Spleen (tissue), 11 donors: Measurements from ENCODE around the gene KANK3. TPM values are rescaled to one million over a fixed set of nuclear protein-coding genes. Genes with fewer than 3 reads are reported as not detected.
A peak's percentile ranks its signal among the peaks of the same experiment; 100 is the strongest.

Source experiments
- DNase-seq: peaks from one replicate; pipeline ENCODE4 v3.0.0-alpha.2; 2020
- H3K27ac ChIP-seq, 8 donors: fragments of 200-600 bp; sonication (generic) in 7 of 8; 1 replicate in 4 of 8; 2 replicates in 4 of 8; pipeline versions ENCODE4 v1.5.0 to v1.8.0; 2016 to 2021; ENCODE audit warnings: inconsistent platforms in 4 of 8, mild to moderate bottlenecking in 4 of 8, moderate library complexity in 1 of 8
- H3K27me3 ChIP-seq, 7 donors: fragments of 200-600 bp; sonication (generic) in 6 of 7; replicated peaks in 1 of 7; 1 replicate in 4 of 7; 2 replicates in 3 of 7; pipeline versions ENCODE4 v1.5.0 to v1.8.0; 2016 to 2021; ENCODE audit warnings: inconsistent platforms in 3 of 7, mild to moderate bottlenecking in 1 of 7
- H3K36me3 ChIP-seq, 6 donors: fragments of 200-600 bp; sonication (generic) in 5 of 6; 1 replicate in 4 of 6; 2 replicates in 2 of 6; pipeline versions ENCODE4 v1.5.0 to v1.8.0; 2016 to 2021; ENCODE audit warnings: inconsistent platforms in 2 of 6
- H3K4me1 ChIP-seq, 6 donors: fragments of 200-600 bp; sonication (generic) in 5 of 6; 1 replicate in 3 of 6; 2 replicates in 3 of 6; pipeline versions ENCODE4 v1.5.0 to v1.8.0; 2016 to 2021; ENCODE audit warnings: inconsistent platforms in 3 of 6
- H3K4me3 ChIP-seq, 8 donors: fragments of 200-600 bp; sonication (generic) in 7 of 8; 1 replicate in 4 of 8; 2 replicates in 4 of 8; pipeline versions ENCODE4 v1.5.0 to v1.8.0; 2016 to 2021; ENCODE audit warnings: inconsistent platforms in 4 of 8, mild to moderate bottlenecking in 4 of 8, moderate library complexity in 2 of 8
- H3K9me3 ChIP-seq, 8 donors: fragments of 200-600 bp; sonication (generic) in 7 of 8; 1 replicate in 4 of 8; 2 replicates in 4 of 8; pipeline versions ENCODE4 v1.5.0 to v1.8.0; 2016 to 2021; ENCODE audit warnings: inconsistent platforms in 4 of 8
- POLR2A ChIP-seq, 3 donors: fragments of 450-650 bp; IDR thresholded peaks; one replicate each; pipeline ENCODE4 v1.5.1; 2017; ENCODE audit warnings: antibody characterized with exemption in 3 of 3, mild to moderate bottlenecking in 1 of 3
- POLR2AphosphoS5 ChIP-seq, 3 donors: sonication (generic); formaldehyde crosslinking; IDR thresholded peaks; one replicate each; pipeline ENCODE4 v1.5.1; 2017; ENCODE audit warnings: antibody characterized with exemption in 3 of 3
- WGBS, 5 donors: extraction: QIAGEN DNeasy Blood & Tissue Kit in 3 of 5; methylation state at CpG; one replicate each; pipeline versions ENCODE4 v1.1.5 to v1.1.7; 2013 to 2018; 5-methylcytosine and 5-hydroxymethylcytosine counted together
- intact Hi-C: fragments of 100-400 bp; cut with DNase I; formaldehyde crosslinking; loops from one replicate; pipeline ENCODE4 v1.15.0; 2023; ENCODE audit warnings: low total_unique reads
- polyA plus RNA-seq, 3 donors: library from polyadenylated mRNA; stranded (reverse); fragments of 200-250 nt; gene quantifications; one replicate each; pipeline ENCODE4 v1.2.1, GENCODE V29; 2013
- total RNA-seq, 7 donors: library from RNA; depleted of rRNA in 3 of 7; stranded (reverse); fragments of >200 nt in 3 of 7; fragmentation: NEBNext Ultra II Directional in 4 of 7; extraction: Animal tissue kit (Norgen Biotek cat#: 25700) in 4 of 7; gene quantifications; one replicate each; pipeline versions ENCODE4 v1.1.0 to v1.2.1, GENCODE V29; 2016 to 2021
- TF ChIP-seq, protein P1 (sequence below), 11 experiments: fragments of 200-600 bp in 7 of 11; fragments of 450-650 bp in 4 of 11; sonication (generic) in 4 of 11; IDR thresholded peaks in 8 of 11; conservative IDR thresholded peaks in 3 of 11; 1 replicate in 7 of 11; 2 replicates in 4 of 11; pipeline versions ENCODE4 v1.4.0 to v1.8.0; 2016 to 2021; ENCODE audit warnings: antibody characterized with exemption in 11 of 11, inconsistent platforms in 4 of 11, mild to moderate bottlenecking in 1 of 11
- donor health status: healthy with polysubstance abuse.
- donor health status: DM: no; HTN: no; CAD: no; lungs with moderate emphysema.
- donor health status: DM: no; HTN: no; CAD: no.
- donor health status: Bipolar disorder and iron deficiency.
- donor health status: healthy.
- donor health status: DM: no; HTN: no; CAD: no.
- donor health status: DM: yes; HTN: yes; CAD: no.

The KANK3 gene
- total and polyA plus RNA-seq, 10 donors: 14.0 to 84.6 (median 52.8) TPM

GRCh38 chr19:8329996-8330395 lies 13.1 kb downstream of the KANK3 start:
- H3K27me3 ChIP-seq: peaks cover 5 to 25% (median 20%) of the 10 kb centered on the region in 7 donors
- no peak overlapping the region for H3K27ac ChIP-seq
- WGBS, 5 donors: 55 to 97% (median 80%) methylated on average over 3 of the region's 3 CpGs
- peaks cover 0 to 74% (median 5%) of the 10 kb centered on the region in 6 donors for H3K36me3 ChIP-seq
- no peaks in the 10 kb centered on the region for H3K9me3 ChIP-seq
- intact Hi-C loops: no loop called here
- DNase-seq: no peak
- H3K4me3 ChIP-seq: no peak overlapping the region
- H3K4me1 ChIP-seq: peaks cover 0 to 25% (median 20%) of the 10 kb centered on the region in 6 donors
- TF ChIP-seq, protein P1, sequence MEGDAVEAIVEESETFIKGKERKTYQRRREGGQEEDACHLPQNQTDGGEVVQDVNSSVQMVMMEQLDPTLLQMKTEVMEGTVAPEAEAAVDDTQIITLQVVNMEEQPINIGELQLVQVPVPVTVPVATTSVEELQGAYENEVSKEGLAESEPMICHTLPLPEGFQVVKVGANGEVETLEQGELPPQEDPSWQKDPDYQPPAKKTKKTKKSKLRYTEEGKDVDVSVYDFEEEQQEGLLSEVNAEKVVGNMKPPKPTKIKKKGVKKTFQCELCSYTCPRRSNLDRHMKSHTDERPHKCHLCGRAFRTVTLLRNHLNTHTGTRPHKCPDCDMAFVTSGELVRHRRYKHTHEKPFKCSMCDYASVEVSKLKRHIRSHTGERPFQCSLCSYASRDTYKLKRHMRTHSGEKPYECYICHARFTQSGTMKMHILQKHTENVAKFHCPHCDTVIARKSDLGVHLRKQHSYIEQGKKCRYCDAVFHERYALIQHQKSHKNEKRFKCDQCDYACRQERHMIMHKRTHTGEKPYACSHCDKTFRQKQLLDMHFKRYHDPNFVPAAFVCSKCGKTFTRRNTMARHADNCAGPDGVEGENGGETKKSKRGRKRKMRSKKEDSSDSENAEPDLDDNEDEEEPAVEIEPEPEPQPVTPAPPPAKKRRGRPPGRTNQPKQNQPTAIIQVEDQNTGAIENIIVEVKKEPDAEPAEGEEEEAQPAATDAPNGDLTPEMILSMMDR (IDR thresholded peaks at IDR 0.05 in 8 of 11, conservative IDR thresholded peaks at IDR 0.05 in 3 of 11): no peak
- TF ChIP-seq POLR2A (IDR thresholded peaks at IDR 0.05): no peak
- no peak for TF ChIP-seq POLR2AphosphoS5 (IDR thresholded peaks at IDR 0.05)

DNA sequence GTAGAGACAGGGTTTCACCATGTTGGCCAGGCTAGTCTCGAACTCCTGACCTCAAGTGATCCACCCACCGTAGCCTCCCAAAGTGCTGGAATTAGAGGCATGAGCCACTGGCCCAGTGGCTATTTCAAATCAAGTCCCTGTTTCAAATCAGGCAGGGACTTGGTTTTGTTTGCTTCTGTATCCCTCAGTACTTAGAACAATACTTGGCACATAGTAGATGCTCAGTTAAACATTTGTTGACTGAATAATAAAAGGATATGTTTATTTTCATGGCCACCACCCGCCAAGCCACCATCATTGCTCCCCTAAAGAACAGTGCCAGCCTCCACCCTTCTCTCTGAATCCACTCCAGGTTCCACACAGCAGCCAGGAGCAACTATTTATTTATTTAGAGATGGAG lies 17.6 kb downstream of the KANK3 start:
- Histone ChIP-seq H3K4me3 (no peak overlapping the region), H3K36me3 (peaks cover 0 to 60% (median 16%) of the 10 kb centered on the region in 6 donors), H3K27me3 (no peaks in the 10 kb centered on the region), H3K9me3 (no peaks in the 10 kb centered on the region), H3K4me1 (peaks cover 19 to 41% (median 37%) of the 10 kb centered on the region in 6 donors), H3K27ac (peak overlapping the region in 2 of 8 donors; percentile 14 to 94)
- intact Hi-C loops: no loop called here
- DNase-seq: no peak
- TF ChIP-seq POLR2A (IDR thresholded peaks at IDR 0.05) (no peak), POLR2AphosphoS5 (IDR thresholded peaks at IDR 0.05) (no peak)
- TF ChIP-seq, protein P1 (IDR thresholded peaks at IDR 0.05 in 8 of 11, conservative IDR thresholded peaks at IDR 0.05 in 3 of 11): no peak
- 82 to 93% (median 89%) methylated on average over 2 to 3 of the region's 3 CpGs for WGBS, 5 donors

GRCh38 chr19:8324186-8325050 lies 18.6 kb downstream of the KANK3 start:
- 61 to 84% (median 68%) methylated on average over 5 to 17 of the region's 17 CpGs for WGBS, 5 donors
- peaks cover 26 to 51% (median 48%) of the 10 kb centered on the region in 6 donors for H3K4me1 ChIP-seq
- H3K27ac ChIP-seq: peak overlapping the region in 6 of 8 donors; percentile 11 to 96 (median 80)
- no peaks in the 10 kb centered on the region for H3K9me3 ChIP-seq
- no peaks in the 10 kb centered on the region for H3K27me3 ChIP-seq
- H3K4me3 ChIP-seq: no peak overlapping the region
- TF ChIP-seq POLR2A (IDR thresholded peaks at IDR 0.05) (no peak), POLR2AphosphoS5 (IDR thresholded peaks at IDR 0.05) (peak; percentile 87 to 89 (median 88))
- TF ChIP-seq, protein P1 (IDR thresholded peaks at IDR 0.05 in 8 of 11, conservative IDR thresholded peaks at IDR 0.05 in 3 of 11): peak in 2 of 11 experiments; percentile 8 to 23
- peaks cover 0 to 51% (median 16%) of the 10 kb centered on the region in 6 donors for H3K36me3 ChIP-seq
- intact Hi-C loops: no loop called here
- DNase-seq: no peak

- no peaks in the 10 kb centered on the region for H3K9me3 ChIP-seq
- H3K27ac ChIP-seq: peak overlapping the region in 7 of 8 donors; percentile 4 to 96 (median 70)
- DNase-seq: no peak
- 53 to 100% (median 82%) methylated on average over 1 of the region's 1 CpG for WGBS, 5 donors
- TF ChIP-seq, protein P1 (IDR thresholded peaks at IDR 0.05 in 8 of 11, conservative IDR thresholded peaks at IDR 0.05 in 3 of 11): no peak
- TF ChIP-seq POLR2A (IDR thresholded peaks at IDR 0.05): no peak
- TF ChIP-seq POLR2AphosphoS5 (IDR thresholded peaks at IDR 0.05): peak in 1 of 3 donors; percentile 20
- H3K4me1 ChIP-seq: peaks cover 26 to 58% (median 53%) of the 10 kb centered on the region in 6 donors
- no peak overlapping the region for H3K4me3 ChIP-seq
- H3K27me3 ChIP-seq: no peaks in the 10 kb centered on the region
- intact Hi-C loops: no loop called here
- H3K36me3 ChIP-seq: peaks cover 0 to 47% (median 16%) of the 10 kb centered on the region in 6 donors
Measured at GRCh38 chr19:8323781-8324185, 19.3 kb downstream of the KANK3 start.
